ENCODE measurements around the gene PTCRA.
"Not testable (repeated sequence)": the region's sequence is repeated elsewhere in the genome, so short reads cannot be mapped to it uniquely, and the experiment has no call there.

Gene PTCRA

DNA sequence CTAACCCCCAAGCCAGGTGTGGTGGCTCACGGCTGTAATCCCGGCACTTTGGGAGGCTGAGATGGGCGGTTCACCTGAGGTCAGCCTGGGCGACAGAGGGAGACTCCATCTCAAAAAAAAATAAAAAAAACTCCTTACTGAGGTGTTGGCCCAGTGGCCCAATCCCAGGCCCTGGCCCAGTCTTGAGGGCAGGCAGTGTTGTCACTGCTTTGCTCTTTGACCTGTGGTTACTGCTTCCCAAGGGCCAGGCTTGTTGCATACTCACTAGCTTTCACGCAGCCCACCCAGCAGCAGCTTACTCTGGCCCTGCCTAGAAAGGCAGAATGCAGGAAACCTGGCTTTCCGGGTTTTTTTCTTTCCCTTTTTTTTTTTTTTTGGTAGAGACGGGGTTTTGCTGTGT, 26.6 kb downstream of the PTCRA start:
- DNase-seq = no peak

DNA sequence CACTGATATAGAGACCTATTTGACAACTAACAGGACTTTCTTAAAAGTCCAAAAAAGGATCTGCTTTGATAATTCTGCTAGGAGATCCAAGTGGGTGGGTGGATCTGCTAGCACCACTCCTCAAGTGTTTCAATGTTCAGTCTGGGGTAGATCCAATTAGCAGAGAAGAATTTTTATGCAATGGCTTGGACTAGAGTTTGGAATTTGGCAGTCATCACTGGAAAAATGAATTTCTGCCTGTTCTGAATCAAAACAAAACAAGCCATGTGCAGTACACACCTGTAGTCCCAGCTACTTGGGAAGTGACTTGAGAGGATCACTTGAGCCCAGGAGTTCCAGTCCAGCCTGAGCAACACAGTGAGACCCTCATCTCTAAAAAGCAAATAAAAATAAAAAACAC, 32.1 kb downstream of the PTCRA start:
- no peak for DNase-seq

DNA sequence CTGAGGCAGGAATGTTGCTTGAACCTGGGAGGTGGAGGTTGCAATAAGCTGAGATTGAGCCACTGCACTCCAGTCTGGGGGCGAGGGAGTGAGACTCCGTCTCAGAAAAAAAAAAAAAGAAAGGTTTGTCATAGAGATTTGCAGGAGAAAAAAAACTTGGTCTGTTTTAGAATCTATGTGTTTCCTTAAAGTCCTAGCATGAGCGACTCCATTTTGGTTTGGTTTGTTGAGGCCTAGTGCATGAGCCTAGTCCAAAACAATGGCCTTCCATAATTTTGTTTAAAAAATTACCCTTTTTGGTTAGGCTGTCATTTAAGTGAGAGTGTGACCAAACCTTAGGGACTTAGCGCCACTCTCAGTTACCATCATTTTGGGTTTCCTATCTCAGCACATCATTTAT, 36.5 kb downstream of the PTCRA start:
- DNase-seq = no peak

- not testable (repeated sequence) for DNase-seq
Measured at GRCh38 chr6:42954405-42954804, 38.6 kb downstream of the PTCRA start.

DNA sequence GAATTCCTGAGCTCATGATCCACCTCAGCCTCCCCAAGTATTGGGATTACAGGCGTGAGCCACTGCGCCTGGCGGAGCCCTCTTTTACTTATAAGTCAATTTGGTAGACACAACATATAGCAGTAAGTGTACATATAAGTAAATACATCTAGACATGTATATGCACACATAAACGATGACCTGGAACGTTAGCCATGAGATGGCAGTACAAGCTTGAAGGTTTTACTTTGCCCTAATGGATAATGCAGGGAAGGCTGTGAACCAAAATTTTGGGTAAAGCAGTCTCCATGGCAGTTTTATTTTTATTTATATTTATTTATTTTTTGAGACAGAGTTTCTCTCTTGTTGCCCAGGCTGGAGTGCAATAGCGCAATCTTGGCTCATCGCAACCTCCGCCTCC, 42.3 kb downstream of the PTCRA start:
- DNase-seq = no peak

- no peak for DNase-seq
Measured at GRCh38 chr6:42959917-42960242, 44.0 kb downstream of the PTCRA start.

DNA sequence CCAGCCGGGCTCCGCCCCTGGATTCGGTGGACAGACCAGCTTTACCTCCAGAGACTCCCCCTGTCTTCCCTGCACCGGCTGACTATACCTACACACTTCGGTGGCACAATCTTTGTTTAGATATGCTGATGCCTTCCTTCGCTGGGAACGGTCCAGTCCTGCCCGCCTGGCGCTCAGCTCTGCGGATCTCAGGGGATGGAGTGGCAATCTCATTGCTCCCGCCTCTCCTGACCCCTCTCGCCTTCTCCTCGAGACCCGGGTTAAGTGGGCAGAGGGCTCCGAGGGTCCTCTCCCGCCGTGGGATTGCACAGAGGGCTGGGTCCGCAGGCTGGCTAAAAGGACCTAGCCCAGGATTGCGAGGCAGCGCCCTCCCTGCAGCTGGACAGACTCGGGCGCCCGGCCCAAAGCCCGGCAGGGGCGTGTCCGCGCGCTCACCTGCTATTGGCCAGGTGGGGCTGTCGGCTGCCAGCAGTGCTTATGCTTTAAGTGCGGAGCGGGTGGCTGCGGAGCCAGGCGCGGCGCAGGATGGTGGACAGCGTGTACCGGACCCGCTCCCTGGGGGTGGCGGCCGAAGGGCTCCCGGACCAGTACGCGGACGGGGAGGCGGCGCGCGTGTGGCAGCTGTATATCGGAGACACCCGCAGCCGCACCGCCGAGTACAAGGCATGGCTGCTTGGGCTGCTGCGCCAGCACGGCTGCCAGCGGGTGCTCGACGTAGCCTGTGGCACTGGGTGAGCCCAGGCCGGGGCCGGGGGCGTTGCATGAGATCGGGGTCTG, 44.6 kb downstream of the PTCRA start, which contains the start of gene GNMT:
Gene GNMT (plus strand): TSS at position 512 of the 777 bp plus-strand sequence. CDS start 14 bp downstream, at position 526.
- no peak for DNase-seq

DNA sequence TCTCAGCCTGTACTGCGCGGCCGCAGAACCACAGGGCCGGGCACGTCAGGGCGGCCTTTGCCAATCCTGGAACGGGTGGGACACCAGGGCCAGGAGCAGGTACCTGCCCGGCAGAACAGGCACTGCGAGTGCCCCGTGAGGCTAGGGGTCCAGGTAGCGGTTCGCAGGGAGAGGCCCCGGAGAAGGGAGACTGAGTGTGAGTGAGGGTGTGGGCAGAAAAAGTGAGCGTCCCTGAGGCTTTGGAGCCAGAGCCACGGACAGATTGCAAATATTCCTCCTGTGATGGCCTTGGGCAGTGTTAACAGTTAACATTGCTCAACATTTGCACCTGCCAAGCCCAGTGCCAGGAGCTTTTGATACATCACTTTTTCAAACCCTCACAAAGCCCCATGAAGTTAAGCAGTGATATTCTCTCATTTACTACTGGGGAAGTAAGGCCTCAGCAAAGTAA, 45.2 kb downstream of the PTCRA start:
- no peak for DNase-seq

- no peak for DNase-seq
Measured at GRCh38 chr6:42962096-42962495, 46.2 kb downstream of the PTCRA start.

DNA sequence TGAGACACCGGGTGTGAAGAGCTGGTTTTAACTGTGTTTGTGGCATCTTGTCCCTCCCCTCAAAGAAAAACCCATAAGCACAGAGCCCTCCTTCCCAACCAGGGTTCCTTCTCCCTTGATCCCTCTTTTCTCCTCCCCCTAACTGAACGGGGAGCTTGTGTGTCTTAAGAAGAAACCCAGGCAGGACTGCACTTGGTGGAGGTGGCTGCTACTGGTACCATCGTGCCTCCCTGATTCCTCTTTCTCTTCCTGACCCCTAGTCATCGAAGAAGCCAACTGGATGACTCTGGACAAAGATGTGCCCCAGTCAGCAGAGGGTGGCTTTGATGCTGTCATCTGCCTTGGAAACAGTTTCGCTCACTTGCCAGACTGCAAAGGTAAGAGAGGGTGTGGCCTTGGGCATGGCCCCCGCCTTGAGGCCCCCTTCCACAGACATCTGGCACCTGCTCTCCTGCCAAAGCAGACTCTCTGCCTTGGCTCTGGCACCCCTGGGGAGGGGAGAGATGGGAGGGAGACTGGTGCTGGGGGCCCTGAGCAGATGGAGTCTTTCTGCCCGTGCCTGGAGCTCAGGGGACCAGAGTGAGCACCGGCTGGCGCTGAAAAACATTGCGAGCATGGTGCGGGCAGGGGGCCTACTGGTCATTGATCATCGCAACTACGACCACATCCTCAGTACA, 46.8 kb downstream of the PTCRA start:
- DNase-seq = no peak

DNA sequence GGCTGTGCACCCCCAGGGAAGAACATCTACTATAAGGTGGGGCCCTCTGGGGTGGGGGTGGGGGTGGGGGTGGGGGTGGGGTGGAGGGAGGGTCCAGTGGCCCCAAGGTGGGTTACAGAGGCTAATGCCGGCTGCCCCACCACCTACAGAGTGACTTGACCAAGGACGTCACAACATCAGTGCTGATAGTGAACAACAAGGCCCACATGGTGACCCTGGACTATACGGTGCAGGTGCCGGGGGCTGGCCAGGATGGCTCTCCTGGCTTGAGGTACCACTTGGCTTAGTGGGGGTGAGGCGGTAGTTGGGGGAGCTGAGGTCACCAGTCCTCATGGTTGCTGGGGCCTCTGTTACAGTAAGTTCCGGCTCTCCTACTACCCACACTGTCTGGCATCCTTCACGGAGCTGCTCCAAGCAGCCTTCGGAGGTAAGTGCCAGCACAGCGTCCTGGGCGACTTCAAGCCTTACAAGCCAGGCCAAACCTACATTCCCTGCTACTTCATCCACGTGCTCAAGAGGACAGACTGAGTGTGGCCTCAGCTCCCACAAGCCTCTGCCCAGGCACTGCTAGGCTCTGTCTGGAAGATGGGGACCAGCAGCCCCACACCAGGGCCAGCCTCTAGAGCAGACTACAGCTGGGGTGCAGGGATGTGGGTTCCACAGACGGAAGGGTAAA, 47.5 kb downstream of the PTCRA start:
- DNase-seq = no peak

GRCh38 chr6:42963855-42964605, 48.2 kb downstream of the PTCRA start:
- no peak for DNase-seq

DNA sequence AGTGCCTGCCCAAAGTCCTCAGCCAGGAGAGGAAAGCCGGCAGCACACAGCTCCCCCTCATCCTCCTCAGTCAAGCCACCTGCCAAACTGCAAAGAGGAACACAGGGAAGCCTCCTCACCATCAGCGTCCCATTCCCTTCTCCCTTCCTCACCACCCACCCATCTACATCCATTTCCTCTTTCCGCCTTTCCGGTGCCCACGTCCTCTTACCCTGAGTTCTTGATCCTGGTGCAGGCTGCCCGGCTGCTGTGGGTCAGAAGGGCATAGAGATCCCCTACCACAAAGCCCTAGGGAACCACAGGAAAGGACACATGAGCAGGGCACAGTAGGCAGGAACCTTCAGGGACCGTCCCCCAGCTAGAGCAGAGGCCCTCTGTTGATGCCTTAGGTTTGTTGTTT, 50.7 kb downstream of the PTCRA start:
- DNase-seq = no peak

GRCh38 chr6:42967228-42967627, 51.4 kb downstream of the PTCRA start:
- DNase-seq = no peak

DNA sequence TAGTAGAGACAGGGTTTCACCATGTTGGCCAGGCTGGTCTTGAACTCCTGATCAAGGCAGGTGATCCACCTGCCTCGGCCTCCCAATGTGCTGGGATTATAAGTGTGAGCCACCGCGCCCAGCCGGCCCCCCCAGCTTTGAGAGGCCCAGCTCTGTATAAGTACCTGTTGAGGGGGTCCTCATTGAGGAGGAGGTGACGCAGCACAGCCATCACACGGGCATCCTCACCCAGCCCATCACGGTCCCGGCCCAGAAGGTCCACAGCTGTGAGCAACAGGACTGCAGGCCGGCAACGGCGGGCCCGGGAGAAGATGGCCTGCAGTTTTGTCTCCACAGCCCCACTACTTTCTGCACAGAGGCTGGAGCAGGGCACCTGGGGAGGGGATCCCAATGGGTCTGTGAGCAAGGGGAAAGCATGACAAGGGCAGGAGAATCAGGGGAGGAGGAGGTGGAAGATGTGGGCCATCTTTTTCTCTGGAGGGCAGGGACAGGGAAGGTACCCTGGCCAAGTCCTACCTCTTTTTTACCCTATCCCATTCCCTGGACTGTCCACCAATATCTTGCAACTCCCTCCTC, 52.4 kb downstream of the PTCRA start:
- no peak for DNase-seq

DNA sequence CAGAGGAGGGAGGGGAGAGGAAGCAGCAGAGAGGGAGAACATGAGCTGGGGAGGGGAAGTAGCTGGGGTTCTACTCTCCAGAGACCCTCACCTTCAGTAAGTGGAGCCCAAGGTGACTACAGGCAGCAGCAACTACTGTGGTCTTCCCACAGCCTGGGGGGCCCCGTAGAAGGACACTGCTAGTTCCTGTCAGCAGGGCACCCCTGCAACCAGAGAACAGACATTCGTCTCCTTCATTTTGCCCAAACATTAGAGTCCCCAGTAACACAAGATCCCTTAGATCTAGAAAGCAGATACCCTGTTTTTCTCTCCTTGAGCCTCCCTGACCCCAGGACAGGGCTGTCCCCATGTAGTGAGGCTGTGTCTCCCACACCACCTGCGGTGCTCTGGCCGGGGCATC, 52.9 kb downstream of the PTCRA start:
- no peak for DNase-seq

DNA sequence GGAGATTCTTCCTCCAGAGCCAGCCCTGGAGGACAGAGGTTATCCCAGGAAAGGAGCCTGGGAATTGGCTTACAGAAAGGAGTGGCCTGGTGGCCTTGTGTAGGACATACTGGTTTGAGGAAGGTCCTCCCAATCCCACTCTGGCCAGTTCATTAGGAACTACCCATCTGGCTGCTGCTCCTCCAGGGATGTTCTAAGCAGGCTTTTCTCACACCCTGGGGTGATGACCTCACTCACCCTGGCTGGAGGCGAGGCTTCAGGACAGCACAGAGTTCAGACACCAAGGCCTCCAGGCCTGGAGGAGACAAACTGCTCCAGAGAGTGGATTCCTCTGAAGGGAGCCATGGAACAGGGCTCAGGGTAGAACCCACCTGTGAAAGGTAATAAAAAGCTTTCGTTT, 53.6 kb downstream of the PTCRA start:
- DNase-seq = no peak

- no peak for DNase-seq
Measured at GRCh38 chr6:42969934-42970333, 54.1 kb downstream of the PTCRA start.

- no peak for DNase-seq
Measured at GRCh38 chr6:42970871-42971612, 55.2 kb downstream of the PTCRA start.

DNA sequence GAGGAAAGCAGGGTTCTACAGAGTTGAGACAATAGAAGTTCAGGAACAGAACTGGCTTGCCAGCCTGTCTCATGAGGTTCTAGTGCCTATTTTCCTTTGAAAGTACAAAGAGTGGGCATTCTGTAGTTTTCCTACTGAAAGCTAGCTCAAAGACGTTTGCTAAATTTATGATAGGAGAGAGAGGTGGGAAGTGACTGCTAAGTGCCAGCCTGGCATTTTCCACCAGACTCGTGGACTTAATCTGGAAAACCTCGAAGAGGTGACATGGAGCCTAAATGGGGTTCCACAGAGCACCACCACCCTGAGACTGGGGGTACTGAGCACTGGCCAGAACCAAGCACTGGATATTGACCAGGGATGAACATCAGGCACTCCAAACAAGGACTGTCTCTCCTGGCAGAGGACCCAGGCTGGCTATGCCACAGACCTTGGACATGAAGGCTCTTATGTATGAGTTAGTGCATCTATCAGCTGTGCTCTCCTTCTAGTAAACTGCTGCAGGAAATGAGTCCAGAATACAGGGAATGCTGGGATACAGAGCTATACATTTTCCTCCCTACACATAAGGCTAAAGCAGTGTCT, 56.0 kb downstream of the PTCRA start:
- no peak for DNase-seq

DNA sequence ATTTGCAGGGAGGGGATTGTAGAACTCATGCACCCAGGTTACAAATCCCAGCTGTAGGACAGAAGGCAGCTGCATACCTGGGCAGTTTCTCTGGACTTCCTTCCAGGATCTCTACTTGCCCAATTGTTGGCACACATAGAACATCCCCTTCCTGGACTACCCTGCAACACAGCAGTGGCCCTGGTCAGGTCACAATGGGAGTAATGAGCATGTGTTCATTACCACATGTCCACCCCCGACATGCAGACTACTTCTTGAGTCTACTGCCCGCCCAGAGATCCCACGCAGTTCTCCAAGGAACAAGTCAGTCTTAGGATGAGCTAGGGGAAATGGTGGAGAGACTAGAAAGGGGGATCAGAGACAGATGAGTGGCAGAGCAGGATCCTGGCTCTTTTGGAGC, 58.1 kb downstream of the PTCRA start:
- no peak for DNase-seq
